Activated CD4-positive, alpha-beta T cell treated with anti-CD3 and anti-CD28 coated beads, Interleukin-2, amount 50 U/mL, for 16 hours (primary cell): ENCODE measurements around the gene ACAT2.
"Not testable (repeated sequence)": the region's sequence is repeated elsewhere in the genome, so short reads cannot be mapped to it uniquely, and the experiment has no call there.

Source experiments
- DNase-seq: peaks from one replicate; pipeline ENCODE4 v3.0.0-alpha.2; 2020

ACAT2 gene

GRCh38 chr6:159761873-159762680 is at the start of gene ACAT2:
Gene ACAT2, plus strand, starts transcription at chr6:159762045. Its CDS starts 43 bp downstream, at chr6:159762088.
- DNase-seq: peak; percentile 97

- DNase-seq: not testable (repeated sequence)
These were observed 49.5 kb upstream of the ACAT2 start for GRCh38 chr6:159712389-159712788.

- no peak for DNase-seq
These were observed 47.9 kb upstream of the ACAT2 start for GRCh38 chr6:159713984-159714383.

GRCh38 chr6:159714404-159714803 is 47.4 kb upstream of the ACAT2 start:
- DNase-seq: no peak

GRCh38 chr6:159715166-159715565 is 46.7 kb upstream of the ACAT2 start:
- no peak for DNase-seq

- DNase-seq: no peak
These were observed 46.2 kb upstream of the ACAT2 start for GRCh38 chr6:159715605-159716004.

GRCh38 chr6:159716247-159717096 is 45.4 kb upstream of the ACAT2 start:
- DNase-seq: no peak

- DNase-seq: no peak
These were observed 43.2 kb upstream of the ACAT2 start for GRCh38 chr6:159718634-159719033.

- no peak for DNase-seq
These were observed 42.6 kb upstream of the ACAT2 start for GRCh38 chr6:159719287-159719686.

- DNase-seq: peak; percentile 59
These were observed 41.1 kb upstream of the ACAT2 start for GRCh38 chr6:159720708-159721107.

- DNase-seq: not testable (repeated sequence)
These were observed 39.9 kb upstream of the ACAT2 start for GRCh38 chr6:159721981-159722380.

- DNase-seq: no peak
These were observed 39.2 kb upstream of the ACAT2 start for GRCh38 chr6:159722655-159723054.

GRCh38 chr6:159723259-159723658 is 38.6 kb upstream of the ACAT2 start:
- no peak for DNase-seq

- no peak for DNase-seq
These were observed 37.1 kb upstream of the ACAT2 start for GRCh38 chr6:159724778-159725177.

- DNase-seq: not testable (repeated sequence)
These were observed 36.6 kb upstream of the ACAT2 start for GRCh38 chr6:159725208-159725607.

- no peak for DNase-seq
These were observed 35.5 kb upstream of the ACAT2 start for GRCh38 chr6:159726255-159726917.

- DNase-seq: peak; percentile 97
These were observed 34.7 kb upstream of the ACAT2 start, which contains the start of gene WTAP for GRCh38 chr6:159726918-159727716. Gene WTAP, plus strand, starts transcription at chr6:159727506. Its CDS starts 8,760 bp downstream, at chr6:159736266.

GRCh38 chr6:159727717-159728445 is 34.0 kb upstream of the ACAT2 start:
- peak; percentile 56 for DNase-seq

GRCh38 chr6:159728531-159728964 is 33.3 kb upstream of the ACAT2 start:
- no peak for DNase-seq

- no peak for DNase-seq
These were observed 32.1 kb upstream of the ACAT2 start for GRCh38 chr6:159729598-159730331.

- DNase-seq: no peak
These were observed 31.5 kb upstream of the ACAT2 start for GRCh38 chr6:159730332-159730676.
